Middle frontal gyrus (tissue), 1 donor: ENCODE data around the gene DENND1B.

ENCODE experiments used
- DNase-seq: peaks from one replicate; pipeline ENCODE4 v3.0.0-alpha.2; 2015; ENCODE audit warnings: low spot score; ENCODE audit errors: extremely low spot score

The DENND1B gene

DNA sequence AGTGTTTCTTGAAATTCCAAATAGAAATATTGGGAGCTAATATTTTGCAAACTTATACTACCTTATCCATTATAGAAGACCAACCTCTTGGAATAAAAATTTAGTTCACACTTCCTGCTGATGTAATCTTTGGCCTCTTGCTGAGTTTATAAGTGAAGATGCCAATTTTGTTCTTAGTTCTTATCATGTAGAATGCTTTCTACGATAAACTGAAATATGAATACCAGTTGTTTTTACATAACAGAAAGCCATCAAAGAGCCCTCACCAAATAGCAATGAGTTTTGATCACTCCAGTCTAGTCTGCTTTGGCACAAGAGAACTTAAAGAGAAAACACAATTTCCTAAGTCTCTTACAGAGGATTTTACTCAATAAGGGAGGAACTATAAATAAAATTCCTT, 89.5 kb downstream of the DENND1B start:
- no peak for DNase-seq

DNA sequence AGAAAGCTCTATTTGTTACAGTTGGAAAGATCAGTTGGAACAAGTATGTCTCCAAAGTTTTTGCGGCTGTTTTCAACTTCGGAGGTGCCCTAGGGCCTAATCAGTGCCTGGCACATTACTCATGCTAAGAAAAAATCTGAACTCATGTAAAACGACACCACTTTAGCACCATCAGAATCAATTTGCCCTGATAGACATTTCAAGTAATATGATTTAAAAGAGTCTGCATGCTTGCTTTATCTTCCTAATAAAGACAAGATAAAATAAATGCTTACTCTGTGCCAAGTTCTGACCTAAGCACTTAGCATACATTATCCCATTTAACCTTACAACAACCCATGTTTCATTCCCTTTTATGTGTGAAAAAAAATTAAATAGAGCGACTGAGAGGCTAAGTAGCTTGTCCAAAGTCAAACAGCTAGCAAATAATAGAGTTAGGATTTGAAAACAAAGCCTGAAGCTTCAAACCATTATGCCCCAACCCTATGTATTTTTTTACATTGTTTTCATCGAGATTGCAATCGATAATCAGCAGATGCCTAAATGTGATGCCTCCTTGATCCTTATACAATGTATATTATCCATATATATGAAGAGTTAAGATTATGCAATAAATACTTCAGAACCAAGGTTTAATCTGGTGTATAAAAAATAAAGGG, 91.3 kb downstream of the DENND1B start:
- no peak for DNase-seq

DNA sequence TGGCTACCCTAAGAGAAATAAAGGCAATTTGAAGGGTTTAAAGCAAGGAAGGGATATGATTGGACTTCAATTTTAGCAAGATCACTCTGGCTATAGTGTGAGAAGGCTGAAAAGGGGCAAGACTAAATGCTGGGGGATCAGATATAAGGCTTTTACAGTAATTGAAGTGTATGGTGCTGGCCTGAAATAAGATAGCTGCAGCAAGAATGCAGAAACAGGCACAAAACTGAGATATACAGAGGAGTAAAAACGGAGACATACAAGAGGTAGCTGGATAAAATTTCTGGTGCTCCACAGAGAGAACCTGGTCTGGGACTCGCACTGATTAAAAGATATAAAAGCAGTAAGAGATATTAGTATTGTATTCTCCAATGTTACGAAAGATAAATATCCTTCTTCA, 92.0 kb downstream of the DENND1B start:
- no peak for DNase-seq

DNA sequence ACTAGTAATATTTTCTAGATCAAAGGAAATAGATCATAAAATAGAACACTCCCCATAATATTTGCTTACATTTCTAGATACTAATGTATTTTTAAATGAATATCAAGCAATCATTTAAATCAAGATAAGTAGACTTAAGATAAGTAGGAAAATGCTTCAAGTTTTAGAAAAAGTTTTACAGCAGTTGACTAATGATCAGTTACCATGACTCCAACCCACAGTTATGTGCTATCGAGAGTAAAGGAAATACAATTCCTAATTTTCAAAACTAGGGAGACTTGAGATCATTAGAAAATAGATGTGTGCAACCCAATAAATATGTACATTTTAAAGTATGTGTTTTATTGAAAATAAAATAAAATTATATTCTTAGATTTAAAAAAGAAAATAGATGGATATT, 95.0 kb downstream of the DENND1B start:
- no peak for DNase-seq

DNA sequence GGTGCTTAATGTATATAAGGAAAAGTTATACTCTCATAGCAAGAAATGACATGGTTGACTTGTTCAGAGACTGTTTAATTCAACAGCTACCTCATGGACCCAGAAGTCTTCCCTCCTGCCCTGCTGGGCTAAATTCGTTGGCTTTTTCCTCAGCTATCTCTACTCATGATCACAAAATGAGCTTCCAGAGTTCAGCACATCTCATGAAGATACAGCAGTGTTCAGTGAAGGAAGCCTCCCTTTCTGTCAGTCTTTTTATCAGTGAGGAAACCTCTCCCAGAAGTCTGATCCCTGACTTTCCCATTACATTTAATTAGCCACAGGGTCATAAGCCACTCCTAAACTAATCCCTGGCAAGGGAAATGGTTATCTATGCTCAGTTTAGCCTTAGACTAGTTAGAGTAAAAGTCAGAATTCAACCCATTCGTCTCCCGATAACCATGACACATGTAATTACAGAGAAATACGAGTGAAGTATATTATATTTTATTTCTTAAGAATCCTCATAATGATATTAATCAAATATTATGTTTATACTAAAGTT, 97.5 kb downstream of the DENND1B start:
- DNase-seq, result no peak

DNA sequence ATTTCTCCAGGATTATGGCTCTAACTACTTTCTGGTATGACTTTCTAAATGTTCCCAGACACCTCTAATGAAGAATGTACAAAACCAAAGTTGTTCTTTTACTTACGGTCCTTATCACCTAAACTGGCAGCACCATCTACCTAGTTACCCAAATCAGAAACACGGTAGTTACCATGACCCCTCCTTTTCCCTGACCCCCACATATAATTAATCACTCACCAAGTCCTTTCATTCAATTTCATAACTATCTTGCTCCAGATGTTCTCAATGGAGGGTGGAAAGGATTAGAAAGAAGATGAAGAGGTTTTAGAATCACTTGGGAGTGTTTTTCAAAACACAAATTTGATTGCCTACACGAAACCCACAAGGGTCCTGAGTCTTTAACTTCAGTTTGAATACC, 98.0 kb downstream of the DENND1B start:
- no peak for DNase-seq

DNA sequence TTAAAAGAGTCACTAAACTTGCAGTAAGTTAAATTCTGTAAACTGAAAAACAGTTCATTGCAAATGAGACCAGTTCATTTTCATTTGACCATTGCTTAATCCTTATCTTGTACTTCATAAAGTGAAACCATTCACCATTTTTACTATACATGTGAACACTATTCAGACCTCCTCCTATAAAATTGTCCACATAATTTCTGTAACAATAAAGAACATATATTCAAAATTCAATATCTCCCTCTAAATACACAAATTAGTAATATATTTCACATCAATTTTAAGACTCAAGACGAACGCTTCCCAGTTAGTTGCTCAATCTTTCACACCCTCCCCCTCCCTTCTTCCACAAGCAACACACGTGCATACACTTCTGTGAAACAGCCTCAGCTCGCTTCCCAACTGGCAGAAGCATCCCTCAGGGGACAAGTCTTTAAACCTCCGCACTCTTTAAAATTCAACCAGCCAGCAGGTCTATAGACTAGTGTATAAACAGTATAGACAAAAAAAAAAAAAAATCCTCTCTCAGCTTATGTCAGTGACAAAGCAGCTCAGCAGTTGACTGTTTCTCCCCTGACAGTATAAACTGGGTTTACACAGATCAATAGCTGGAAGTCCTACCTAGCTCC, 99.6 kb downstream of the DENND1B start:
- no peak for DNase-seq

DNA sequence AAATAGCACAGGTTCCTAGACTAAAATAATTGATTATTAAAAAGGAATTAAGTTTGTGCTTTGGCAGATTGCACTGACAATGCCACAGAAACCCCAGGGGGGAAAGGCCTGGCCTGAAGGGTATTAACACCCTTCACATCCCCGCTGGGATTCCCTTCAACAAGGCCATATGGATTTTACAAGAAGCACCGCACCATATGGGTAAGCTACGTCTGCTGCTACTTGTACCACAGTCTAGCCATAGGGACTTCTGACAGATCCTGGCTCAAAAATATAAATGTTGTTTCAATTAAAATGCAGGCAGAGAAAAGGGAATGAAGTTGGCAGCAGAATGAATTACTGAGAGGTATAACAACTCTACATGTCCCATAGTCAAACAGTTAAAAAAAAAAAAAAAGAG, 101.0 kb downstream of the DENND1B start:
- no peak for DNase-seq

DNA sequence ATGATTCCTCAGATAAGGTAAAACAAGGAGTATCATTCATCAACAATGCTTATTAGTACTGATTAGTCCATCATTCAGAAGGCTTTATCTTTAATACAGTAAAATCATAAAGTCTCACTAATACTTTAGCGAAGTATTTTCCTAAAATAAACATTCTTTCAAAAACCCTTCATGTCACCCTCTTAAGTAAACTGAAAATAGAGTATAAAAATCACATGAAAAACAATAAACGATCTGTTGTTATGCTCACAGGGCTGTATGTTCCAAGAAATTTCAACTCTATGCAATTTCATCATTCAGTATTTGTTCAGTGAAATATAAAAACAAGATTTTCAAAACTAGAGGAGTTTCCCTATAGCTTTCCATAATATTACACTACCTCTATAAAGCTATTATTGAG, 102.0 kb downstream of the DENND1B start:
- no peak for DNase-seq

DNA sequence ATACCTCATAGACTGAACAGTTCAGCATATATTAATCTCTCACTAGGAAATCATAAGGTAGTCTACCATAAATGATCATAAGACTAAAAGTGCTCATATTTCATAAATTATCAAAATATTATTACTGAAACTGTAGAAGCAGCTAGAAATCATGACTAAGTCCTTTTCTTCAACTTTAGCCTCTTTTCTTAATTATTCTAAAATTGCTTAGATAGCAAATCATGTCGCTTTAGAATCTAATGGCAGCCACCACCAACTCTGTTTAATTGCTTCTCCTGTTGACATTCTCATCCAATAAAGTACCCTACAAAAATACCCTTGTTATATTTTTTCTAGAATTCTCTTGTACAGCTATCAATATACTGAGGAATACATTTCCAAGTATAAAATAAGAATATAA, 102.9 kb downstream of the DENND1B start:
- DNase-seq, result no peak

DNA sequence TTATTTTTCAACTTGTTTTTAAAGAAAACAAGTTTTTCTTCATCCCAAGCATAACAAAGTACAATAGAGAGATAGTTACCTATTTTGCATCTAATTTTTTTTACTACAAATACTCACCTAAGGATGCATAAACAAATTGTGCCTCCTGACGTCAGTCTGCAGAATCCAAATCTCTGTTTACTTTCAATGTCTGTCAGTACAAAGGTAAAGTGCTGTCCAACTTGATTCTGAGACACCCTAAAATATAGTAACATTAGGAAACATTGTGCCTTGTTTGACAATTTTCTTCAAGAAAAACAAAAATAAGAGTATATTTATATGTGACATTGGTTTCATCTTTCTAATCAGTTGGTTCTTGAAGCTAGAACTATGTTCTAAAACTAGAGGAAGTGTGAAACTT, 103.4 kb downstream of the DENND1B start:
- DNase-seq, result no peak

DNA sequence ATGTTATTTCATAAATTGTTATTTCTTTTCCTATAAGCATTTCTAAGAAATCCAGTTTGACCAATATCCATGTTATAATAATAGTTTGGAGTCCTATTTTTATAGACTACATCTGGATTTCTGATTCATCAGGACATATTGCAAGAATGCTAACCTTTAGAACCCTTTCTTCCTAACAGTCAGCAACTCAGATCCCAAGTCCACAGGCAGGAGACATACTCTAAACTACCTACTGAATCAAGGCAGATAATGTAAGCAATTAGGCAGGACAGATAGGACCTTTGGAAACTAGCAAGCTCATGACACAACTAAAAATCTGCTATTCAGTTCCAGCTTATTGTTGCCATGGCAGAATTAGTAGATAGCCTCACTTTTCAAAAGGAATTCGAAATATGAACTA, 104.1 kb downstream of the DENND1B start:
- no peak for DNase-seq

DNA sequence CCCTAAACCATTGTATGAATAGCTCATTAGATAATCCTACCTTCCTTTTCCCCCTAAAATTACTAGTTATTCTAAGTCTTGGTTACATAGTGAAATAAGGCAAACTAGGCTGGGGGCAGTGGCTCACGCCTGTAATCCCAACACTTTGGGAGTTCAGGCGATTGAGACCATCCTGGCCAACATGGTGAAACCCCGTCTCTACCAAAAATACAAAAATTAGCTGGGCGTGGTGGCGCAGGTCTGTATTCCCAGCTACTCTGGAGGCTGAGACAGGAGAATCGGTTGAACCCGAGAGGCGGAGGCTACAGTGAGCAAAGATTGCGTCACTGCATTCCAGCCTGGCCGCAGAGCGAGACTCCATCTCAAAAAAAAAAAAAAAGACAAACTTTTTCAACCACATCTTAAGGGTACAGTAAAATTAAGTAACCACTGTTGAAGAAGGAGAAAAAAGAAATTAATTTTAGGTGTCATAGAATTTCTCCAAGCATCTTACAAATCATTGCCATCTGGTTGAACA, 108.5 kb downstream of the DENND1B start:
- no peak for DNase-seq

DNA sequence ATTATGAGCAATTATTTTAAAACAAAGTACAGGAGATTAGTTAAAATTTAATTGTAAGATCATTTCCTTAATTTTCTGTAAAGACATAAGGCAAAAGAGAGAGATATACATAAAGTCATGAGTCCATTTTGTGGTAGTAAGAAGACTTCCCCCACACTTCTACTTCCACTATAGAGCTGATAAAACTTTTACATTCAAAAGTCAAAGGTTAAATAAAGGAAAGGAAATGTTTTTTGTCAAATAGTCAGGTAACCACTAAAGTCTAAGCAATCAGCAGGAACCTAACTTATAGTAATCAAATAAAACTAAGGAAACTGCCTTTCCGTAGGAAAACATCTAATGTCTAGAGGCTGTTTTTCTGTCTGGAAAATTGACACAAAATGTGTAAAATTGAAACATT, 110.9 kb downstream of the DENND1B start:
- DNase-seq, result no peak

DNA sequence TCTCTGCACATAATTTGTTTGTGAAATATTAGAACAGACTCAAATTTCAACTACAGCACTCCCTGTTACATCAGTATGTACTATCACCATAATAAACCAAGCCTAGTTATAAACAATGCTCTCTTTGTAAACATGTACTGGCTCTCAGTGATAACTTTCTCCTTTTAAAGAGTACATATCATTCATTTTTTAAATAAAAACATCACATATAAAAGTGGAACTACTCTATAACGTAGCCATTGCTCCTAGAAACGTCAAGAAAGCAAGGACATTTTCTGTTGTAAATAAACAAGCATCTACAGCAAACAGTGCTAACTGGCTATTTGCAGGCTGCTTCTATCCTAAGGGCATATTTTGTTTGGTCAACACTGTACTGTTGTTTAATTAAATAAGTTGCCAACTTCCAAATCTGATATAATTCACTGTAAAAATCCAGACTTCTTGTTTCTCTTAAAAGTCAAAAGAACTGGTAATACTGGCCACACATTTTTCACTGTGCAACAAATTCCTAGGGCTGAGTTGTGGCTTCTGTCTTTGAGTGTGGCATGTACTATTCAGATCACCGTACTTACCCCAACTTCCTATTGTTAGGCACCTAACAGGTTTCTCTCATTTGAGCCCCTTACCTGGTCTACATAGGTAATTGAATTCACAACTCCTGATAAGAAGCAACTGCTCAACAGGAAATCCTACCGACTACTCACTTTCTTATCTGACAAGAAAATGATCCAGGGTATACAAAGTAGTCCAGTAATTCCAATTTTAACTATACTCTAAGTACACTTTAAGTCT, 111.9 kb downstream of the DENND1B start:
- DNase-seq, result no peak

DNA sequence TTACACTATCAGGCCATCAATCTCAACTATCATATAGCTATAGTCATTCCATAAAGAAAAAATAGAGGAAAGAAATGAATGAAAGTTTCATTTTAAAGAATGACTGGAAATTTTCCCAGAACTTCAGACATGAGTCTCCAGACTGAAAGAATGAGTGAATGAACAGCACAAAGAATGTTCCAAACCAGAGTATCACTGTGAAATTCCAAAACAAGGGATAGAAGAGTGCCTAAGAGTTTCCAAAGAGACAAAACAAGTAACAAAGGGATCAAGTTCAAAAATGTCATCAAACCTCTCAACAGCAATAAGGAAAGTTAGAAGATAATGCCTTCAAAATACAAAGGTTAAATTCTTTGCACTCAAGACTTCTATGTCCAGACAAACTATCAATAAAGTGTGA, 114.9 kb downstream of the DENND1B start:
- no peak for DNase-seq

DNA sequence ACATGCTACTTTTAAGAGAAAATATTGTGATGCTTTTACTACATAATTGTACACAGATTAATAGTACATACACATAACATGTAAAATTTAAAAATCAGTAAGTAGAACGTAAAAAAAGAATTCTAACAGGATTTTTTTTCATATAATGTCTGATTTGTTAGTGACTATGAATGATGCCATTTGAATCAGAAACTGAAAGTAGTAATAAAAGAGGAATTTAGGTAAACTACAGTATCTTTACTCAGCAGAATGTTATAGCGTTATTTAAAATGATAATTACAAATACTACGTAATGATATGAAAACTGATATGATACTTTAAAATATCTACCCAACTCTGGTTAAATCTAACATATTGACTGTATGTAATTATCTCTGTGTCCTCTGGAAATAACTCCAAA, 116.1 kb downstream of the DENND1B start:
- DNase-seq, result no peak

DNA sequence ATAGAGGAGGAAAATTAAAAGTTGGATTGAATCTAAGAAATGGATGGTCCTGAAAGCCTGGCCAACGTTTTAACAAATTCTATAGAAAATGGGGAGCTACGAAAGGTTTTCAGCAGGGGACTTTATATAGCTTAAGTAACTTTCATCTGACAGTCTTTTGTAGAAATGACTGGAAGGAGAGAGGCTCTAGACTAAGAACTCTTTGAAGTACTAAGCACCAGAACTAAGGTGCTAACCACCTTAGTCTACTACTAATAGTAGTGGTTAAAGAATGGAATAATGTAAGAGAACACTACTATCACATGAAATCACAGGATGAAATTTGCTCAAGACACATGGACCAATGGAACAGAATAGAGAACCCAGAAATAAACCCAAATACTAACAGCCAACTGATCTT, 126.1 kb downstream of the DENND1B start:
- DNase-seq, result no peak

DNA sequence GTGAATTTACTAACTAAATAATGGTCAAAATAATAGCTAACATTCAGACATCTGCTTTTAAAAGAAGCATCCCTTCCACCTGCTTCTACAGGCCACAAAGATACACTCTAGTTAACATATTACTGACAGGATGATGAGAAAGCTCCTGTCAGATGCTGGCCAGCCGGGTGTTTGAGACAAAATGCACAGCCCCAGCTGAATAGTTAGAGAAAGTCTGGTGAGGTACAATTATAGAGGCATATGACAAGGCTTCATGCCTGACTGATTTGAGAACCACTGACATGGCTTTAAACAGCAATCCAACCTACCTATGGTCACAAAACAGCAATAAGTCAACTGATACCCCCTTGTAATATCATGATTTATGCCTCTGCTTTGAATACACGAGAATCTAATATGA, 137.0 kb downstream of the DENND1B start:
- DNase-seq, result no peak

DNA sequence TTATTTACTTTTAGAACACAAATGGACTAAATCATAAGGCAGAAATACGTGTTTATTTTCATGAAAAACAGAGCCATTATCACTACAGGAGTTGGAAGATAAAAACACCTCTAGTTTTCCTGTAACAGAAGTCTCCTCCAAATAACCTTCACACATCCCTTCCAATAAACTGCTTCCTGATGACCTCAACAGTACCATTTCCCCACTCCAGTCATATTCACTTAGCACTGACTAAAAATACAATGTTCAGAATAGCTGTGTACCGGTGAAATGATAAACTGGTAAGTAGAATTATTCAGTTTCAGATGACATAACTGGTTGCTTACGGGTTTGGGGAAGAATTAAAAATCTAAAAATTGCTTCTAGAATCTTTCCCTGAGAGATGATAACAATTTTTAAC, 137.9 kb downstream of the DENND1B start:
- DNase-seq, result no peak

DNA sequence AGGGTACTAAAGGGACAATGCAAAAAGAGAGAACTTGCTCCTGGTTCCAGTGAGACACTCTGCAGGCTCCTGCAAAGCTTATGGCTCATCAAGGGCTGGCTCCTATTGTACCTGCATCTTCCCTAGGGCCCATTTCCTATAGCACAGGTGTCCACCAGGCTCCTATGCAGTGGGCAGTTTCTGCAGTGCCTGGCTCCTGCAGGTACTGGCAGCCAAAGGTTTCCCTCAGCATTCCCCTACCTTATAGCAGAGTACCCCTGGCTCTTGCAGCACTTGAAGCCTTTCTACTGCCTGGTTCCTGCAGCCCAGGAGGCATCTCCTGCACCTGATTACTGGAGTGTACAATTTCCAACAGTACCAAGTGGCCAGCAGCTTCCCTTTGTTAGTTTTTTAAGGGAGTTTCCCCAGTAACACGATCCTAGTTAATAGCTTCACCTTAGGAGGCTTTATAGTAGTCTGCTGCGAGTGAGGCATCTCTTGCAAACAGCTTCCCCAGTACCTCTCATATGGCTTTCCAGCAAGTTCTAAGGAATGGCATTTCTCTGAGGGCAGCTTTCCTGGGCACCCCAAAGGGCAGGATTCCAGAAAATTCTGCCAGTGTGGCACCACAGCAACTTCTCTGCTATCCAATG, 141.7 kb downstream of the DENND1B start:
- DNase-seq, result no peak

DNA sequence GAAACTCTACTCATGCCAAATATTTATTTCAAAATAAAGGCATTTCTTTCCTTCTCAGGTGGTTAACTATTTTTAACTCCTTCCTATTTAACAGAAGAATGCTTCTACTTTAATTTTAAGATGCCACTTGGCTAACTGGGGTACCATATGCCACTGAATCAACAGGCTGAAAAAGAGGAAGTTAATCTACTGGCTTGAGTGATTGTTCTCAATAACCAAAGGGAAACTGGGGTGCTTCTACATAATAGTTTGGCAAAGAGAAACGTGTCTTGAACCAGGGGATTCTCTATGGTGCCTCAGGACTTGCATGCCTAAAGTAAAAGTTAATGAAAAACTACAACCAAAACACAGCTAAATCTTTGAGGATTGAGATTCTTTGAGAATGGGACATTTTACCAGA, 142.6 kb downstream of the DENND1B start:
- DNase-seq, result no peak
